CD8-positive, alpha-beta memory T cell (primary cell): Measurements from ENCODE around the gene NLK. TPM values are rescaled to one million over a fixed set of nuclear protein-coding genes. Genes with fewer than 3 reads are reported as not detected.
A peak's percentile ranks its signal among the peaks of the same experiment; 100 is the strongest.

Experiments used
- CTCF ChIA-PET: fragments of 350-600 bp; sonication (Branson Sonifier 250); formaldehyde crosslinking; loops from one replicate; lab custom pipeline; 2021; ENCODE audit warnings: antibody characterized with exemption; lab: Charles Lee
- POLR2A ChIA-PET: fragments of 350-600 bp; sonication (Branson Sonifier 250); formaldehyde crosslinking; loops from one replicate; lab custom pipeline; 2021; ENCODE audit warnings: antibody characterized with exemption; lab: Charles Lee
- DNase-seq, 5 donors: peaks; one replicate each; pipeline versions ENCODE4 v3.0.0 to v3.0.0-alpha.2; 2020 to 2022; ENCODE audit warnings: mixed read lengths in 1 of 5
- H3K27ac ChIP-seq: one replicate; pipeline ENCODE4 v1.7.0; 2013; ENCODE audit warnings: low read depth, mild to moderate bottlenecking, low read length, moderate library complexity
- H3K27me3 ChIP-seq: 2 replicates; pipeline ENCODE4 v1.7.0; 2013; ENCODE audit warnings: low read length, mild to moderate bottlenecking; ENCODE audit not compliant: insufficient read depth, poor library complexity, severe bottlenecking
- H3K36me3 ChIP-seq: 2 replicates; pipeline ENCODE4 v1.7.0; 2013; ENCODE audit warnings: mild to moderate bottlenecking, low read length, moderate library complexity; ENCODE audit not compliant: insufficient read depth
- H3K4me1 ChIP-seq: 2 replicates; pipeline ENCODE4 v1.7.0; 2013; ENCODE audit warnings: mild to moderate bottlenecking, low read length, moderate library complexity; ENCODE audit not compliant: insufficient read depth
- H3K4me3 ChIP-seq: 2 replicates; pipeline ENCODE4 v1.7.0; 2013; ENCODE audit warnings: mild to moderate bottlenecking, low read length
- H3K9me3 ChIP-seq: 2 replicates; pipeline ENCODE4 v1.7.0; 2013; ENCODE audit warnings: mild to moderate bottlenecking, low read length
- H3K27ac Mint-ChIP-seq, 8 donors: one replicate each; pipeline ENCODE4 v1.8.0; 2020 to 2021; ENCODE audit warnings: mixed read lengths in 8 of 8, mild to moderate bottlenecking in 6 of 8, inconsistent platforms in 3 of 8, moderate library complexity in 3 of 8
- H3K27me3 Mint-ChIP-seq, 2 donors: one replicate each; pipeline ENCODE4 v1.8.0; 2020 to 2021; ENCODE audit warnings: mixed read lengths in 2 of 2, mild to moderate bottlenecking in 1 of 2, moderate library complexity in 1 of 2
- H3K36me3 Mint-ChIP-seq, 3 donors: one replicate each; pipeline ENCODE4 v1.8.0; 2020 to 2021; ENCODE audit warnings: mixed read lengths in 3 of 3, inconsistent platforms in 1 of 3, mild to moderate bottlenecking in 1 of 3
- H3K4me1 Mint-ChIP-seq, 3 donors: one replicate each; pipeline ENCODE4 v1.8.0; 2020 to 2021; ENCODE audit warnings: mixed read lengths in 3 of 3, inconsistent platforms in 1 of 3, mild to moderate bottlenecking in 1 of 3
- H3K4me3 Mint-ChIP-seq, 7 donors: one replicate each; pipeline ENCODE4 v1.8.0; 2020 to 2021; ENCODE audit warnings: mixed read lengths in 7 of 7, mild to moderate bottlenecking in 6 of 7, moderate library complexity in 4 of 7, inconsistent platforms in 2 of 7
- H3K9me3 Mint-ChIP-seq, 5 donors: one replicate each; pipeline ENCODE4 v1.8.0; 2020 to 2022; ENCODE audit warnings: mixed read lengths in 5 of 5, mild to moderate bottlenecking in 3 of 5, moderate library complexity in 2 of 5, inconsistent platforms in 1 of 5
- polyA plus RNA-seq: library from polyadenylated mRNA; unstranded; fragments of 300-500 nt; fragmentation: Illumina TruSeq; gene quantifications from one replicate; pipeline ENCODE4 v1.2.3, GENCODE V29; 2021
- total RNA-seq, 2 experiments: library from RNA; stranded (reverse); gene quantifications; one replicate each; pipeline ENCODE4 v1.2.3, GENCODE V29; 2021

Gene NLK
- total and polyA plus RNA-seq, 3 experiments from 2014 or later = 1.7 to 12.8 (median 12.0) TPM

DNA sequence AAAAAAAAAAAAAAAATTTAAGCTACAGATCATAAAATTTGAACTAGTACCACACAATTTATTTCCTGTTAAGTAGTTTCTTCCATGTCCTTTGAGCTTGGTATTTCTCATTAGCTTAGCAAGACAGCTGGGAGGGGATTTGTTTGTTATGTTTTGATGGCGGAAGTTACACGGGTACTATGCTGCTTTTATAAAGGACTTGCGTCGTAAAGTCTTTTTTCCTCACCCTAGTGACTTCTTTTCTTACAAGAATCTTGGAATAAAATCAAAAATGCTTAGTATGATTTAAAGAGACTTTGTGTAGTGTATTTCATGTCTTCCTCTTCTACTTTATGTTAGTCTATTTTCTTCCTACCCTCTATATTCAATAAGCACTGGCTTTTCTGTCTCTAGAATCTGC, 89.1 kb downstream of the NLK start:
- no peaks in the 10 kb centered on the region for H3K4me1 Mint-ChIP-seq
- ChIA-PET POLR2A (interaction anchor here (0.6 kb wide), 1 partner anchor 38 kb away, joined by 3 read pairs; no protein-coding TSS in a partner anchor), CTCF (no interaction called here)
- H3K4me1 ChIP-seq = no peaks in the 10 kb centered on the region
- no peak overlapping the region for H3K4me3 Mint-ChIP-seq
- no peaks in the 10 kb centered on the region for H3K27me3 Mint-ChIP-seq
- H3K27ac ChIP-seq = no peak overlapping the region
- DNase-seq = no peak
- H3K36me3 ChIP-seq = no peaks in the 10 kb centered on the region
- no peaks in the 10 kb centered on the region for H3K27me3 ChIP-seq
- H3K4me3 ChIP-seq = no peak overlapping the region
- no peak overlapping the region for H3K27ac Mint-ChIP-seq
- H3K9me3 ChIP-seq = no peaks in the 10 kb centered on the region
- H3K36me3 Mint-ChIP-seq = peaks cover 4 to 30% (median 9%) of the 10 kb centered on the region in 3 donors
- H3K9me3 Mint-ChIP-seq = no peaks in the 10 kb centered on the region

DNA sequence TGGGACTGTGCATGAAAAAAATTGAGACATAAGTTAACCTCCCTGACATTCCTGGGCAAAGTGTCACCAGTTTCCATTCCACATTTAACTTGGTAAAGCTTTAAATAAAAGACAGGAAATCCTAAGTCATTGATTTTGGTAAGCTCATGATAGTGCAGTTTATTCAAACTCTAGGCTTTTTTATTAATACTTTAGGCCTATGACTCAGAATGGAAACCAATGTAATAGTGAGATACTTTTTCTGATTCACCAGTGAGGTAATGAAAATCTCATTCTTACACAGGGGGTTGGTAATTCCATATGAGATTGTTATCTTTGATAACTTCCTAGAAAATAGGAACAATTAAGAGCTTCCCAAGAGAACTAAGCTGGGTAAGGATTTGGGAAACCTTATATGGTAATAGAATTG, 91.1 kb downstream of the NLK start:
- peaks cover 4 to 32% (median 8%) of the 10 kb centered on the region in 3 donors for H3K36me3 Mint-ChIP-seq
- no peaks in the 10 kb centered on the region for H3K4me1 ChIP-seq
- POLR2A ChIA-PET = no interaction called here
- H3K27me3 Mint-ChIP-seq = no peaks in the 10 kb centered on the region
- no peak overlapping the region for H3K4me3 ChIP-seq
- DNase-seq = no peak
- no peak overlapping the region for H3K27ac Mint-ChIP-seq
- H3K4me3 Mint-ChIP-seq = no peak overlapping the region
- H3K9me3 ChIP-seq = no peaks in the 10 kb centered on the region
- no peaks in the 10 kb centered on the region for H3K4me1 Mint-ChIP-seq
- CTCF ChIA-PET = no interaction called here
- H3K27ac ChIP-seq = no peak overlapping the region
- H3K36me3 ChIP-seq = no peaks in the 10 kb centered on the region
- H3K9me3 Mint-ChIP-seq = no peaks in the 10 kb centered on the region
- H3K27me3 ChIP-seq = no peaks in the 10 kb centered on the region

DNA sequence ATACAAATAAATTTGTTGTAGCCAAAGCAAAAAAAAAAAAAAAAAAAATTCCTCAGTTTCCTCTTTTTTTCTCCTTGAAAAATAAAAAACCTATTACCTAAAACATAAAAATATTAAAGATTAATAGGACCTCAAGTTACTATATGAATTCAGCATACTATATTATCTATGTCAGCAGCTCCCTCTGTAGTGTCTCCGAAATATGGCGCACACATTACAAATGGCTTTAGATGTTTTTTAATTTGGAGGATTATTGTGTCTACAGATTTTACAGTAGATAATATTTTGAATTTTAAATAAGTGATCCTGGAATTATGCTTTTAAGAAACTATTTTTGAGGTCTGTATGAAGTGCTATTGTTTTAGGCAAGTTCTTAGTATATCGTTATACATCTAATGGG, 94.4 kb downstream of the NLK start:
- H3K4me3 ChIP-seq = no peak overlapping the region
- no peaks in the 10 kb centered on the region for H3K36me3 ChIP-seq
- no peak overlapping the region for H3K27ac ChIP-seq
- H3K4me1 ChIP-seq = no peaks in the 10 kb centered on the region
- Mint-ChIP-seq H3K36me3 (peaks cover 4 to 35% (median 8%) of the 10 kb centered on the region in 3 donors), H3K27me3 (no peaks in the 10 kb centered on the region), H3K9me3 (no peaks in the 10 kb centered on the region), H3K27ac (no peak overlapping the region), H3K4me3 (no peak overlapping the region), H3K4me1 (no peaks in the 10 kb centered on the region)
- no peak for DNase-seq
- CTCF ChIA-PET = no interaction called here
- POLR2A ChIA-PET = no interaction called here
- no peaks in the 10 kb centered on the region for H3K27me3 ChIP-seq
- no peaks in the 10 kb centered on the region for H3K9me3 ChIP-seq

DNA sequence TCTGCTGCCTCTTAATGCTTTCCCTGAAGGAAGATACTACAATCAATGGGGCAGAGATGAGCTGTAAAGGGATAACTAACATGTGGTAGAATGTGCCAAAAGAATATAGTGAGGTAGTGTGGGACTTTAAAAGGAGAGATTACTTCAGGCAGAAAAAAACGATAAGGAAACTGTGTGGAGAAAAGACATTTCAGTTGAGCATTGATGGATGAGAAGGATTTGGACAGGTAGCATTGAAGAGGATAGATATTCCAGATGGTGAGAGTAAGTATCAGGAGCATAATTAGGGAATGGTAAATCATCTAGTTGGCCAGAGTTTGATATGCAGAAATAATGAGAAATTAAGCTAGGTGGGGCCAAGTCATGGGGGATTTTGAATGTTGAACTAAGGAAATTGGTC, 97.3 kb downstream of the NLK start:
- H3K9me3 Mint-ChIP-seq = no peaks in the 10 kb centered on the region
- H3K27ac ChIP-seq = no peak overlapping the region
- H3K27me3 Mint-ChIP-seq = no peaks in the 10 kb centered on the region
- no peaks in the 10 kb centered on the region for H3K4me1 Mint-ChIP-seq
- H3K9me3 ChIP-seq = no peaks in the 10 kb centered on the region
- no peak overlapping the region for H3K27ac Mint-ChIP-seq
- H3K4me3 Mint-ChIP-seq = no peak overlapping the region
- no peaks in the 10 kb centered on the region for H3K27me3 ChIP-seq
- no peak for DNase-seq
- no peaks in the 10 kb centered on the region for H3K36me3 ChIP-seq
- H3K4me1 ChIP-seq = no peaks in the 10 kb centered on the region
- ChIA-PET POLR2A (no interaction called here), CTCF (no interaction called here)
- no peak overlapping the region for H3K4me3 ChIP-seq
- H3K36me3 Mint-ChIP-seq = peaks cover 0 to 29% (median 15%) of the 10 kb centered on the region in 3 donors

DNA sequence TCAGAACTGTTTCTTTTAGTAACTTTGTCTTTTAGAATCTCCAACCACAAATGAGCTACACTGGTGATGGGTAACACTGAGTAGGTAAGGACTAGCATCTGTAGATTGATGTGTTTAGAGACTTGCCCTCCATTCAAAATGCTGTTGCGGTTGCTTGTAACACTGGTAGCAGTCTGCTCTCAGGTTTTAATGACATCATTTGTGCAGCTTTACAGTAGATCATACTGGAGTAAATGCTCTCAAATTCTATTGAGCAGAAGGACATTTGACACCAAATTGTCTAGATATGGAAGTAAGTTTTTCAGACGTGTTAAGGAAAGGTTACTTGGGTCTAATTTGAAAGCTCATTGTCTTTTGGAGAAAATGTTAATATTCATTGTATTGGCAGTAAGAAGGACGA, 98.8 kb downstream of the NLK start:
- Mint-ChIP-seq H3K4me1 (no peaks in the 10 kb centered on the region), H3K4me3 (no peak overlapping the region), H3K36me3 (peaks cover 0 to 29% (median 18%) of the 10 kb centered on the region in 3 donors), H3K27ac (no peak overlapping the region), H3K27me3 (no peaks in the 10 kb centered on the region), H3K9me3 (no peaks in the 10 kb centered on the region)
- no peak for DNase-seq
- ChIA-PET POLR2A (interaction anchor here (0.5 kb wide), 1 partner anchor 54 kb away, joined by 4 read pairs; no protein-coding TSS in a partner anchor), CTCF (no interaction called here)
- no peaks in the 10 kb centered on the region for H3K9me3 ChIP-seq
- H3K4me3 ChIP-seq = no peak overlapping the region
- no peaks in the 10 kb centered on the region for H3K4me1 ChIP-seq
- no peaks in the 10 kb centered on the region for H3K36me3 ChIP-seq
- H3K27me3 ChIP-seq = no peaks in the 10 kb centered on the region
- no peak overlapping the region for H3K27ac ChIP-seq

DNA sequence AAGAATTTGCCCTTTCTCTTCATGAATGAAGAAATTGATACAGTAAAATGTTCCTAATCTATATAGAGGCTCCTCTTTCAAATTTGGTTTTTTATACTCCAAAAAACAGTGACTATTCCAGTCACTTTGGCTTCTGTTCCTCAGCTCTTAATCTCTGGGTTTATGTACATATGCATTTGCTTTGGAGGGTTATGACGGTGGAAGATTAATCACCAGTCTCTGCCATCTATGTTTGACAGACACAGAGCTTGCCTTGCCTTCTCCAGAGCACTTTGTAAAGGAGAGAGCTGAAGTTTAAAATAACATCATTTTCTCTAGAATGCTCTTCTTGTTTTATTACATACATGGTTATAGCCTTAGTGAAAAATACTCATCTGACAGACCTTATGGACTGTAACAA, 99.3 kb downstream of the NLK start:
- no peak overlapping the region for H3K4me3 ChIP-seq
- no peaks in the 10 kb centered on the region for H3K4me1 ChIP-seq
- H3K36me3 ChIP-seq = no peaks in the 10 kb centered on the region
- no peak for DNase-seq
- H3K27me3 ChIP-seq = no peaks in the 10 kb centered on the region
- POLR2A ChIA-PET = interaction anchor here (0.5 kb wide), 1 partner anchor 54 kb away, joined by 4 read pairs; no protein-coding TSS in a partner anchor
- Mint-ChIP-seq H3K36me3 (peaks cover 0 to 27% (median 20%) of the 10 kb centered on the region in 3 donors), H3K4me1 (no peaks in the 10 kb centered on the region), H3K27ac (no peak overlapping the region), H3K4me3 (no peak overlapping the region), H3K9me3 (no peaks in the 10 kb centered on the region), H3K27me3 (no peaks in the 10 kb centered on the region)
- no peaks in the 10 kb centered on the region for H3K9me3 ChIP-seq
- CTCF ChIA-PET = no interaction called here
- no peak overlapping the region for H3K27ac ChIP-seq

DNA sequence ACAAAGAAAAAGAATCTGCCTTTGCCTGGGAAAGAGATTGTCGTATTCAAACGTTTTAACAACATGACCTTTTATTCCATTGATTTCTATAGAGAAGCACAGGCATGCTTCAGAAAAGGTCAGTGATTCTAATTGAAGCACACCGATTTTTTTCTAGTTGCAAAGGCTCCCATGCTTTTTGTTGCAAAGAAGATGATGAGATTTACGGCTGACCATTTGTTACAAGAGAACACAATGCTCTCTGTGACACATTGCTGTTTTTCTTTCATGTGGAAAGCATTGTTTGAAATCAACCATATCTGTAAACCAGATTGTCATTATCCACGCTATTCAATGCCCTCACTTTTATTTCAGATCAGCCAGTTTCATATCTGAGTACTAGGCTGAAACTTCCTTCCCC, 99.8 kb downstream of the NLK start:
- no peaks in the 10 kb centered on the region for H3K4me1 Mint-ChIP-seq
- no peaks in the 10 kb centered on the region for H3K27me3 ChIP-seq
- no peaks in the 10 kb centered on the region for H3K9me3 ChIP-seq
- POLR2A ChIA-PET = no interaction called here
- H3K4me3 Mint-ChIP-seq = no peak overlapping the region
- H3K4me3 ChIP-seq = no peak overlapping the region
- H3K27ac Mint-ChIP-seq = peak overlapping the region in 1 of 8 donors; percentile 67
- H3K9me3 Mint-ChIP-seq = no peaks in the 10 kb centered on the region
- CTCF ChIA-PET = no interaction called here
- peaks cover 0 to 27% (median 22%) of the 10 kb centered on the region in 3 donors for H3K36me3 Mint-ChIP-seq
- no peak overlapping the region for H3K27ac ChIP-seq
- no peaks in the 10 kb centered on the region for H3K36me3 ChIP-seq
- no peaks in the 10 kb centered on the region for H3K4me1 ChIP-seq
- H3K27me3 Mint-ChIP-seq = no peaks in the 10 kb centered on the region
- no peak for DNase-seq

DNA sequence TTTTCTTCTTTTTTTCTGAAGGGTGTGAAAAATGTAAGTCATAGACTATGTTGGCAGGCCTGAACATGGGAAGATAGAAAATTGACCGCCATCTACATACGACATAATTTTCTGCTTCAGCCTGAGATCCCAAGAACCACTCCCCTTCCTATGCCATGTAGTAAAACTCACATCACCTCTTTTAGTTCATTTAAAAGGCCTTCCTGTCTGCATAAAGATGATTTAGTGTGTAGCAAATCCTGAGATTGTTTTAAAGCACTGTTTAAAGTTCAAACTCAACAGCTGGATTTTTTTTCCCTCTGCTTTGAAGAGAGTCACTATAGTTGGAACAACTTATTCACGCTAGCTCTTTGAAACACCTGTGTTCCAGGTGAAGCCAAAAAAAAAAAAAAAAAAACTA, 101.5 kb downstream of the NLK start:
- no peak overlapping the region for H3K4me3 Mint-ChIP-seq
- H3K27ac Mint-ChIP-seq = peak overlapping the region in 1 of 8 donors; percentile 8
- POLR2A ChIA-PET = no interaction called here
- H3K9me3 Mint-ChIP-seq = no peaks in the 10 kb centered on the region
- H3K27me3 Mint-ChIP-seq = no peaks in the 10 kb centered on the region
- H3K4me1 ChIP-seq = no peaks in the 10 kb centered on the region
- no peak for DNase-seq
- CTCF ChIA-PET = interaction anchor here (1.0 kb wide), 1 partner anchor 339 kb away, joined by 3 read pairs; no protein-coding TSS in a partner anchor
- no peak overlapping the region for H3K27ac ChIP-seq
- H3K27me3 ChIP-seq = no peaks in the 10 kb centered on the region
- peaks cover 0 to 23% (median 22%) of the 10 kb centered on the region in 3 donors for H3K36me3 Mint-ChIP-seq
- no peaks in the 10 kb centered on the region for H3K4me1 Mint-ChIP-seq
- H3K4me3 ChIP-seq = no peak overlapping the region
- no peaks in the 10 kb centered on the region for H3K36me3 ChIP-seq
- no peaks in the 10 kb centered on the region for H3K9me3 ChIP-seq
